ENCODE measurements around the gene DNLZ.

GRCh38 chr9:136328011-136328621, 35.4 kb downstream of the DNLZ start:
- TF ChIP-seq EZH2 (IDR thresholded peaks at IDR 0.05; ENCODE audit: borderline replicate concordance, insufficient read depth, low read depth, low read length, poor library complexity, severe bottlenecking) = no peak
- TF ChIP-seq, protein P1, sequence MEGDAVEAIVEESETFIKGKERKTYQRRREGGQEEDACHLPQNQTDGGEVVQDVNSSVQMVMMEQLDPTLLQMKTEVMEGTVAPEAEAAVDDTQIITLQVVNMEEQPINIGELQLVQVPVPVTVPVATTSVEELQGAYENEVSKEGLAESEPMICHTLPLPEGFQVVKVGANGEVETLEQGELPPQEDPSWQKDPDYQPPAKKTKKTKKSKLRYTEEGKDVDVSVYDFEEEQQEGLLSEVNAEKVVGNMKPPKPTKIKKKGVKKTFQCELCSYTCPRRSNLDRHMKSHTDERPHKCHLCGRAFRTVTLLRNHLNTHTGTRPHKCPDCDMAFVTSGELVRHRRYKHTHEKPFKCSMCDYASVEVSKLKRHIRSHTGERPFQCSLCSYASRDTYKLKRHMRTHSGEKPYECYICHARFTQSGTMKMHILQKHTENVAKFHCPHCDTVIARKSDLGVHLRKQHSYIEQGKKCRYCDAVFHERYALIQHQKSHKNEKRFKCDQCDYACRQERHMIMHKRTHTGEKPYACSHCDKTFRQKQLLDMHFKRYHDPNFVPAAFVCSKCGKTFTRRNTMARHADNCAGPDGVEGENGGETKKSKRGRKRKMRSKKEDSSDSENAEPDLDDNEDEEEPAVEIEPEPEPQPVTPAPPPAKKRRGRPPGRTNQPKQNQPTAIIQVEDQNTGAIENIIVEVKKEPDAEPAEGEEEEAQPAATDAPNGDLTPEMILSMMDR (IDR thresholded peaks at IDR 0.05) = no peak
